Panc1 (cell line): ENCODE measurements around the gene CELF1.

Experiments
- POLR2AphosphoS5 ChIP-seq: IDR thresholded peaks from 2 replicates; pipeline ENCODE4 v1.6.1; 2012; ENCODE audit warnings: mild to moderate bottlenecking, low read depth, low read length, moderate library complexity
- SIN3A ChIP-seq: IDR thresholded peaks from 2 replicates; pipeline ENCODE4 v1.6.1; 2012; ENCODE audit warnings: low read depth, mild to moderate bottlenecking, low read length, moderate library complexity, borderline replicate concordance; ENCODE audit not compliant: insufficient read depth
- TCF7L2 ChIP-seq: IDR thresholded peaks from 2 replicates; pipeline ENCODE4 v1.6.1; 2011; ENCODE audit warnings: mild to moderate bottlenecking, low read depth, low read length, inconsistent platforms
- TF ChIP-seq, protein P1 (sequence below): fragments of 450-650 bp; IDR thresholded peaks from 2 replicates; pipeline ENCODE4 v1.5.1; 2017; ENCODE audit warnings: mild to moderate bottlenecking

- TF ChIP-seq, protein P1, sequence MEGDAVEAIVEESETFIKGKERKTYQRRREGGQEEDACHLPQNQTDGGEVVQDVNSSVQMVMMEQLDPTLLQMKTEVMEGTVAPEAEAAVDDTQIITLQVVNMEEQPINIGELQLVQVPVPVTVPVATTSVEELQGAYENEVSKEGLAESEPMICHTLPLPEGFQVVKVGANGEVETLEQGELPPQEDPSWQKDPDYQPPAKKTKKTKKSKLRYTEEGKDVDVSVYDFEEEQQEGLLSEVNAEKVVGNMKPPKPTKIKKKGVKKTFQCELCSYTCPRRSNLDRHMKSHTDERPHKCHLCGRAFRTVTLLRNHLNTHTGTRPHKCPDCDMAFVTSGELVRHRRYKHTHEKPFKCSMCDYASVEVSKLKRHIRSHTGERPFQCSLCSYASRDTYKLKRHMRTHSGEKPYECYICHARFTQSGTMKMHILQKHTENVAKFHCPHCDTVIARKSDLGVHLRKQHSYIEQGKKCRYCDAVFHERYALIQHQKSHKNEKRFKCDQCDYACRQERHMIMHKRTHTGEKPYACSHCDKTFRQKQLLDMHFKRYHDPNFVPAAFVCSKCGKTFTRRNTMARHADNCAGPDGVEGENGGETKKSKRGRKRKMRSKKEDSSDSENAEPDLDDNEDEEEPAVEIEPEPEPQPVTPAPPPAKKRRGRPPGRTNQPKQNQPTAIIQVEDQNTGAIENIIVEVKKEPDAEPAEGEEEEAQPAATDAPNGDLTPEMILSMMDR = no peak
- TF ChIP-seq POLR2AphosphoS5 (no peak), TCF7L2 (no peak), SIN3A (no peak)
Measured at GRCh38 chr11:47460571-47461235, 92.2 kb downstream of the CELF1 start.
